ENCODE data around the gene SMG7. TPM values are rescaled to one million over a fixed set of nuclear protein-coding genes. Genes with fewer than 3 reads are reported as not detected.
A peak's percentile ranks its signal among the peaks of the same experiment; 100 is the strongest.
"Not testable (repeated sequence)": the region's sequence is repeated elsewhere in the genome, so short reads cannot be mapped to it uniquely, and the experiment has no call there.

The SMG7 gene
- polyA plus RNA-seq (2012; ENCODE audit: insufficient read depth, insufficient read length, low read depth): 46.9 TPM

GRCh38 chr1:183472488-183473216 is at the start of gene SMG7:
Gene SMG7 (plus strand): TSS chr1:183472499. CDS start chr1:183472621, 122 bp downstream.
- DNase-seq: peak; percentile 46
- H3K4me3 ChIP-seq (ENCODE audit: low read depth, low read length): peak within 1 kb of the TSS; percentile 75
- H3K27me3 ChIP-seq: no peaks in the 10 kb centered on the region
- H3K9me3 ChIP-seq: no peaks in the 10 kb centered on the region
- TF ChIP-seq, protein P1, sequence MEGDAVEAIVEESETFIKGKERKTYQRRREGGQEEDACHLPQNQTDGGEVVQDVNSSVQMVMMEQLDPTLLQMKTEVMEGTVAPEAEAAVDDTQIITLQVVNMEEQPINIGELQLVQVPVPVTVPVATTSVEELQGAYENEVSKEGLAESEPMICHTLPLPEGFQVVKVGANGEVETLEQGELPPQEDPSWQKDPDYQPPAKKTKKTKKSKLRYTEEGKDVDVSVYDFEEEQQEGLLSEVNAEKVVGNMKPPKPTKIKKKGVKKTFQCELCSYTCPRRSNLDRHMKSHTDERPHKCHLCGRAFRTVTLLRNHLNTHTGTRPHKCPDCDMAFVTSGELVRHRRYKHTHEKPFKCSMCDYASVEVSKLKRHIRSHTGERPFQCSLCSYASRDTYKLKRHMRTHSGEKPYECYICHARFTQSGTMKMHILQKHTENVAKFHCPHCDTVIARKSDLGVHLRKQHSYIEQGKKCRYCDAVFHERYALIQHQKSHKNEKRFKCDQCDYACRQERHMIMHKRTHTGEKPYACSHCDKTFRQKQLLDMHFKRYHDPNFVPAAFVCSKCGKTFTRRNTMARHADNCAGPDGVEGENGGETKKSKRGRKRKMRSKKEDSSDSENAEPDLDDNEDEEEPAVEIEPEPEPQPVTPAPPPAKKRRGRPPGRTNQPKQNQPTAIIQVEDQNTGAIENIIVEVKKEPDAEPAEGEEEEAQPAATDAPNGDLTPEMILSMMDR (IDR thresholded peaks at IDR 0.05; ENCODE audit: low read depth, low read length): no peak
- H3K36me3 ChIP-seq: peaks cover 3% of the 10 kb centered on the region; the same call in 1 of the 2 replicates
- no peaks in the 10 kb centered on the region for H3K4me1 ChIP-seq

- Histone ChIP-seq H3K36me3 (no peaks in the 10 kb centered on the region), H3K27me3 (no peaks in the 10 kb centered on the region), H3K9me3 (no peaks in the 10 kb centered on the region), H3K4me1 (no peaks in the 10 kb centered on the region), H3K4me3 (ENCODE audit: low read depth, low read length) (no peak overlapping the region)
- TF ChIP-seq, protein P1 (IDR thresholded peaks at IDR 0.05; ENCODE audit: low read depth, low read length): no peak
- DNase-seq: no peak
Observed at GRCh38 chr1:183423541-183423940, 48.8 kb upstream of the SMG7 start.

- H3K4me3 ChIP-seq (ENCODE audit: low read depth, low read length): no peak overlapping the region
- no peaks in the 10 kb centered on the region for H3K27me3 ChIP-seq
- no peaks in the 10 kb centered on the region for H3K4me1 ChIP-seq
- no peaks in the 10 kb centered on the region for H3K36me3 ChIP-seq
- H3K9me3 ChIP-seq: no peaks in the 10 kb centered on the region
- TF ChIP-seq, protein P1 (IDR thresholded peaks at IDR 0.05; ENCODE audit: low read depth, low read length): no peak
- DNase-seq: no peak
Observed at GRCh38 chr1:183424691-183425090, 47.6 kb upstream of the SMG7 start.

GRCh38 chr1:183427591-183427990 is 44.7 kb upstream of the SMG7 start:
- not testable (repeated sequence) for H3K36me3 ChIP-seq; H3K9me3 ChIP-seq; DNase-seq; H3K27me3 ChIP-seq; H3K4me1 ChIP-seq; H3K4me3 ChIP-seq (ENCODE audit: low read depth, low read length)

- TF ChIP-seq, protein P1 (IDR thresholded peaks at IDR 0.05; ENCODE audit: low read depth, low read length): no peak
- Histone ChIP-seq H3K4me1 (no peaks in the 10 kb centered on the region), H3K36me3 (no peaks in the 10 kb centered on the region), H3K9me3 (no peaks in the 10 kb centered on the region), H3K4me3 (ENCODE audit: low read depth, low read length) (no peak overlapping the region), H3K27me3 (no peaks in the 10 kb centered on the region)
- DNase-seq: no peak
Observed at GRCh38 chr1:183431840-183432547, 40.3 kb upstream of the SMG7 start.

GRCh38 chr1:183432548-183432875 is 39.8 kb upstream of the SMG7 start:
- TF ChIP-seq, protein P1 (IDR thresholded peaks at IDR 0.05; ENCODE audit: low read depth, low read length): no peak
- no peaks in the 10 kb centered on the region for H3K9me3 ChIP-seq
- no peaks in the 10 kb centered on the region for H3K4me1 ChIP-seq
- no peak for DNase-seq
- H3K36me3 ChIP-seq: no peaks in the 10 kb centered on the region
- no peaks in the 10 kb centered on the region for H3K27me3 ChIP-seq
- H3K4me3 ChIP-seq (ENCODE audit: low read depth, low read length): no peak overlapping the region
